SKM-1 (cell line): ENCODE results near the gene SOX6.
"Not testable (repeated sequence)": the region's sequence is repeated elsewhere in the genome, so short reads cannot be mapped to it uniquely, and the experiment has no call there.

Source experiments
- DNase-seq: peaks from one replicate; lab custom pipeline; 2025; ENCODE audit not compliant: unreplicated experiment; lab: John Stamatoyannopoulos, UW

The SOX6 gene

GRCh38 chr11:16356057-16356760 lies at the start of gene SOX6:
SOX6 (minus strand) TSS chr11:16356546; CDS start chr11:16341248, 15,298 bp downstream.
- no peak for DNase-seq

- no peak for DNase-seq
These were observed 48.5 kb upstream of the SOX6 start for GRCh38 chr11:16404781-16405285.

GRCh38 chr11:16403851-16404250 lies 47.5 kb upstream of the SOX6 start:
- no peak for DNase-seq

- no peak for DNase-seq
These were observed 47.1 kb upstream of the SOX6 start for GRCh38 chr11:16403448-16403803.

GRCh38 chr11:16402654-16403447 lies 46.5 kb upstream of the SOX6 start:
- no peak for DNase-seq

GRCh38 chr11:16397390-16397789 lies 41.0 kb upstream of the SOX6 start:
- no peak for DNase-seq

- DNase-seq: no peak
These were observed 39.3 kb upstream of the SOX6 start for GRCh38 chr11:16395601-16396000.

- DNase-seq: no peak
These were observed 38.6 kb upstream of the SOX6 start for GRCh38 chr11:16394947-16395346.

GRCh38 chr11:16393340-16393739 lies 37.0 kb upstream of the SOX6 start:
- DNase-seq: no peak

GRCh38 chr11:16392616-16393015 lies 36.3 kb upstream of the SOX6 start:
- no peak for DNase-seq

- DNase-seq: not testable (repeated sequence)
These were observed 34.5 kb upstream of the SOX6 start for GRCh38 chr11:16390826-16391225.

- no peak for DNase-seq
These were observed 28.8 kb upstream of the SOX6 start for GRCh38 chr11:16385099-16385498.

- DNase-seq: no peak
These were observed 26.5 kb upstream of the SOX6 start for GRCh38 chr11:16382638-16383380.

- no peak for DNase-seq
These were observed 25.8 kb upstream of the SOX6 start for GRCh38 chr11:16382186-16382585.

- DNase-seq: no peak
These were observed 24.7 kb upstream of the SOX6 start for GRCh38 chr11:16380941-16381568.

- no peak for DNase-seq
These were observed 22.6 kb upstream of the SOX6 start for GRCh38 chr11:16378906-16379305.

GRCh38 chr11:16377746-16378145 lies 21.4 kb upstream of the SOX6 start:
- DNase-seq: no peak

GRCh38 chr11:16375664-16376063 lies 19.3 kb upstream of the SOX6 start:
- DNase-seq: not testable (repeated sequence)

- DNase-seq: no peak
These were observed 17.4 kb upstream of the SOX6 start for GRCh38 chr11:16373768-16374167.

GRCh38 chr11:16372355-16372754 lies 16.0 kb upstream of the SOX6 start:
- no peak for DNase-seq

- DNase-seq: no peak
These were observed 10.9 kb upstream of the SOX6 start for GRCh38 chr11:16367252-16367651.
